Stimulated activated CD4-positive, alpha-beta T cell treated with anti-CD3 and anti-CD28 coated beads, Interleukin-12 subunit alpha, Interleukin-12 subunit beta, amount 100 ng/mL, for 4 hours (primary cell): ENCODE measurements around the gene CAV1.

Experiments
- DNase-seq: peaks from one replicate; pipeline ENCODE4 v3.0.0-alpha.2; 2020

CAV1 gene

DNA sequence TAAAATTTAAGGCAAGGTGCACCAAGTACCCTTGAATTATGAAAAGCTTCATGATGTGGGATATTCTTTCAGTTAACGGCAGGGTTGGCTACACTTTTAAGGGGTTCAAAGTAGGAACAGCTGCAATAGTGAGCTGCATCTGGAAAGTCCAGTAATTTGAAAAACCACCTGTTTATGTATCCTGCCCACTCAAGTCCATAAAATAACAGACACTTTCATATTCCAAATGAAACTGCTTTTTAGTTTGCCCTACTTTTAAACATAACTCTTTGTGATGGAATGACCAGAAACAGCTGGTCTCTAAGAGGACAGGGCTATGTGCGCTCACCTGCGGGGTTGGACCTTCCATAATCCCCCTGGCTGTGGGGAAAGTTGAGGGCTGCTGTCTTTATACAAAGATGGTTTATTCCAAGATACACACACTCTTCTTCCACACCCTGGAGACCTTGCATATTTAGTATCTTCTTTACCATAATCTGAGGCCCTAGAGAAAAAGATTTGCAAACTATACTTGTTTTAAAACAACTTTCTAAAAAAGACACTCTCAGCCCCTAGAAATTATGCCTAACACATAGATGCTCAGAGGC is 7.4 kb downstream of the CAV1 start:
- no peak for DNase-seq

DNA sequence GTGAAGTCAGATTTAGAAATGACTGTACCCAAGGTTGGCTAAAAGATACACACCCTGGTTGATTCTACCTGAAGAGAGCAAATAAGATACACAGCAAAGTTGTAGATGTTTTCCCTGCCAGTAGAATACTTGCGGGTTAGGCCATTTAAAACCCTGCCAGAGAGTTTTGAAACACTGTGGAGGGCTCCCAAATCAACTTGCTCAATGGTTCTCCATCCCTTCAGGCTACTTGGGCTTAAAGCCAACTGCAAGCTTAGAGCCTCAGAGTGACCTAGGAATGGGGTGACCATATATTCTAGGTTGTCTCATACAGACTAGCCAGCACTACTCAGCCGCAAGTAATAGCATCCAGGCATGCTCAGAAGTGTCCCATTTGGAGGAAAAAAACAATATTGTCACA is 10.0 kb downstream of the CAV1 start:
- DNase-seq, result no peak

DNA sequence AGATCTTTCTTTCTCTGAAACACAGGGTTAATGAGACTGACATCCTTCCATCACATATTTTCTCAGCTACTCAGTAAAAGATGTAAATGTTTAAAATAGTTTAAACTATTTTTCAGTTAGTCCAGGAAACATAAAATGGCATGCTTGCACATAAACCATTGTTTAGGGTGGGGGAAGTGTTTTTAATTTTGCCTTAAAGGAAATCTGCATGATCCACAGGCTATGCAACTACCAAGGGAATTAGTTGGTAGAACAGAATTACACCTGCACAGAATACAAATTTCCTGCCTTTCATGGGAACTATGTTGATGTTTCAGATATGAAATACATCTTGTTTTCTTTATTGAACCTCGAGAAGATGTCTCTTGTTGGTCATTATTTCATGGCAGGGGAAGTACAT is 10.6 kb downstream of the CAV1 start:
- no peak for DNase-seq

DNA sequence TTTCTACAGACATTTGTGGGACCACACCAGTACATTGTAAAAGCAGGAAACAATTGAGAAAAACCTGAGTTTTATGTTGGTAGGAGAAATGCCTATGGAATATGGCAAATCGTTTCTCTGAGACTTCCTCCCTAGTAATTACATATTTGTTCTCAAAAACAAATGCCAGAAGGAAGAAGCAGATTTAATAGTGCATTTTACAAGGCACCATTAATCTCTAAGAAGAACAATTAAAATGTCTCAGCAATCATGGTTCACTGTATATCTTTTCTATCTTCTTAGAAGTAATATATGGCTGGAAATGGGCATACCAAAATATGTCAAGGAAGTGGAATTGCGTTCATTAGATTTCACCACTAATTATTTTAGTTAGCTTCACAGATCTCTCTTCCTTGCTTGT is 13.3 kb downstream of the CAV1 start:
- no peak for DNase-seq

DNA sequence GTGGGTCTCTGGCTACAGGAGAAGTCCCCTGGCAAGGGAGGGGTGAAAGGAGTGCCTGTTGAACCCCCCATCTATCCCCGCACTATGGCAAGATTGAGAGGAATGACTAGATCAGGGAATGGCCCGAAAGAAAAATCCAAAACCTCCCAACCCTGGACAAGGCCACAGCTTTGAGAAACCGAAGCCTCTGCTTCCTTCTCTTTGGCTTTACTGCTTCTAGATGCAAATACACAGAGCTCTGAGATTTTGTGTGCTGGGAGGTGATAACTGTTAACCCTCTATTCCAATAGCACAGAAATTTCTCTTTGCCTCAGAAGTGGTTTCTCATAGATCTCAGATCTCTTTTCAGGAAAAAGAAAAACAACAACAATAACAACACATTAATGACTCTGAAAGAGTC is 15.0 kb downstream of the CAV1 start:
- no peak for DNase-seq

DNA sequence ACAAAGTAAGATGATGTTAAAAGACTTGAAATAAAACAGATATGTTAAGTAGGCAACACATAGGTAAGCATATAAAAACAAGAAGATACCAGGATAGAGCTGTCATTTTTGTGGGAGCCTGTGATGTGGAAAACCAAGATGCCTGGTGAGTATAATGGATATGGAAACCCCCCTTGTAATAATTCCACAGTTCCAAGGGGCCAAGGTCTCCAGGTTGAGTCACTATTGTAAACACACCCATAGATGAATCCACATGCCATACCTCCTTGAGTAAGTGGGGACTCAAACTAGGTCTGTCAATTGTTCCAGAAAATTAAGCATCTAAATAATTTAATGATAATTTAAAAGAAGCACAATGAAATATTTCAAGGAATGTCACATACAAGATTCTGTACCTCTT is 15.9 kb downstream of the CAV1 start:
- no peak for DNase-seq

DNA sequence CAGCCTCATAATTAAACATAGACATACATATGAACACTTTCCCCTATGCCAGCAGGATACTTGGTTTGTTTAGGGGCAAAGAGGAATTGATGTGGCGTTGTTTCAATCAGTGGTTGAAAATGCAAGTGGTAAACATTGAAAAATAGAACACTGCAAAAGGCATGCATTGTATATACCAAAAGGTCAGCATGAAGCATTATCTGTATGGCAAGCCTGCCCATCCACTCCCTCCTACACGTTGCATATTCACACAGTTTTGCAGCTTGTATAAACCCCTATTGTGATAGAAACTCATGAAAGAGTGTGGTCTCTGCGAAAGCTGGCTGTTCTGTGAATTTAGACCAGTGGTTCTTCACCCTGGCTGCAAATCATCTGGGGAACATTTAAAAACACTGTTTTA is 17.1 kb downstream of the CAV1 start:
- DNase-seq, result no peak

DNA sequence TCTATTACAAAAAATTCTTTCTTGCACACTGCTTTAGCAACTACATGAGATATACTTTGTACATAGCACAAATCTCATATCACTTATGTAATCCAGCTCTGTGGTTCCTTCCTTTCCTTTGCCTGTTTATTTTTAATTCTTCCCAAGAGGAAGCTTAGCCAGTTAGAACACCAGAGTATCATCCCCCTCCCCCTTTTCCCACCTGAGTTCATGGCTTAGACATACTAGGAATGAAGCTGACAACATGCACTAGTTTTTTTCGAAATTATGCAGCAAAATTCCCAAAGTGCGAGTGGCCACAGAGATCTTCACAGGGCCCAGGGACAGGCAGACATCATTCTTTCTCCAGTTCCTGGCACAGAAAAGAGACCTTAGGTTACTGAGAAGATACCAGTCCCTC is 17.8 kb downstream of the CAV1 start:
- no peak for DNase-seq

DNA sequence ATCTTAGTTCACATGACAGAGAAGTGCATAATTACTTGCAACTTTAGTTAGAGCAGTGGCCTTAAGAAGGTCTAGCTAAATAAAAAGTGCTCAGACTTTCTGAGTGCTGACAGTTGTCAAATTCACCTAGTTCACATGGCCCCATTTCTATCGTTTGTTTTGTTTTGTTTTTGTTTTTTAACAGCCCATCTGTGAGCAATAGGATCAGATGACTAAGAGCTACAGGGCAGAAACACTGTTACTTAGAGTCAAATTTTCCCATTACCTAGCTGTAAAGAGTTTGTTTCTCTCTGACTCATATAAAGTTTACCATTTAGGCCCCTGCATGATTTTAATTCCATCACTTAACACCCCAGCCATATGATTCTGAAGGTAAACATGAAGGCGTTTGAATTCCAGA is 18.8 kb downstream of the CAV1 start:
- no peak for DNase-seq

DNA sequence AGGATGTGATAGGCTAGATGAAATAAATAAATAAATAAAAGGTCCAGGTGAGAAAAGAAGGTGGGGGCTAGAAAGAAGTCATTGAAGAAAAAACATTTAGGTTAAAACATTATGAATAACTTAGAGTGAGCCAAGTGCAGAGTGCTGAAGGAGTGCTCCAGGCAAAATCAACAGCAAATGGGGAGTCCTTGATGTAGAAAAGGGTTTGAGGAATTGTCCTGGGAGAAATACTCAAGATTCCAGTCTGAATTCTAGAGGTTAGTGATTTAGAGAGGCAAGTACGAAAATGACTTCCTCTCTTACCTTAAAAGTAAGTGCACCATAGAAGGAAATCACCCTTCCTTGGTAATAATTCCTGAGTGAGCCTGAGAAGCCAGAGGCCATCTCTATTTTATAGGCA is 19.7 kb downstream of the CAV1 start:
- DNase-seq, result no peak

DNA sequence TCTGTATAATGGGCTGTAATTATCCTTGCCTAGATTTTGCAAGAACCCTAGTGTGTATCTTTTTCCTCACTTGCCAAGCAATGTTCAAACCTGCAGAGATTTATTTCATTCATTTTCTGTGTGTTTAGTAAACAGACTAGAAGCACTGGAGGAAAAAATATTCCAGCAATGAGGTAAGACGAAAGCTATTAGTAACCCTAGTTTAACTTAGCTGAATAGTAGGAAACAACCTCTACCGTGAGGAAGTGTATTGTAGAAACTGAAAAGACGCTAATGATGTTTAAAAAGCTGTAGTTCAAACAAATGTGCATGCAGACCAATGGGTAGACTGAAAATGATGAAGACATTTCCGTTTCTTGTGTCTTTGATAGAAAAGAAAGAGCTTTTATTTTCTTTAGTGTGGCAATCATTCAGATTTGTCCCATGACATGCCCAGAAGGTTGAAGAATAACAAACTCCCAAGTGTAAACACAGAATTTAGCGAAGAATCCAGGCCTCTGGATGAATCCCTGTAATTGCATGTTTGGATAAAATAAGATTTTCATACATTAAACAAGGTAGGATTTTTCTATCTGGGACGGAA is 20.7 kb downstream of the CAV1 start:
- DNase-seq, result no peak

DNA sequence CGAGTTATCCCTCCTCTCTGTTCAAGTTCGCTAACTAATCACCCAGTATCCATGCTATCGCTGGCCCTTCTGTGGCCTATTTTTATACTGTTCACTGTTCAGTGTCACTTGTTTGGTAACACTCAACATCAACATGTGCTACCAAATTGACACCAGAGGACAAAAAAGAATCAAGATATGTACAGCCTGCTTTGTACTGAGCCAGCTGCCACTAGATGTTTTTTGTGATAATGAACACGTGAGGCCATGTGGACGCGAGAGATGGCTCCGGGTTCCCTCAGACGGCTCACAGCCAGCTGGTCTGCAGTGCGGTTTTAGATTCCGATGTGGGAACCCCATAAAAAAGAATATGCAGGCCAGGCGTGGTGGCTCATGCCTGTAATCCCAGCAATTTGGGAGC is 21.2 kb downstream of the CAV1 start:
- DNase-seq, result no peak

DNA sequence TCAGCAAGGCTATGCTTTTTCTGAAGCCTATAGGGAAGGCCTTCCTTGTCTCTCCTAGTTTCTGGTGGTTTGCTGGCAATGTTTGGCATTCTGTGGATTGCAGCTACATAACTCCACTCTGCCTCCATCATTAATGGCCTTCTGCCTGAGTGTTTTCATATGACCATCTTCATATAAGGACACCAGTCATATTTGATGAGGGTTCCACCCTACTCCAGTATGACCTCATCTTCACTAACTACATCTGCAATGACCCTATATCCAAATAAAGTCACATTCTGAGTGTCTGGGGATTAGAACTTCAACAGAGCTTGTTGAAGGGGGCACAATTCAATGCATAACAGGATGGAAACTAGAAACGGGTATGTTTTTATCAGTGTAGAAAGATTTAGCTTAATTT is 22.1 kb downstream of the CAV1 start:
- DNase-seq, result no peak

DNA sequence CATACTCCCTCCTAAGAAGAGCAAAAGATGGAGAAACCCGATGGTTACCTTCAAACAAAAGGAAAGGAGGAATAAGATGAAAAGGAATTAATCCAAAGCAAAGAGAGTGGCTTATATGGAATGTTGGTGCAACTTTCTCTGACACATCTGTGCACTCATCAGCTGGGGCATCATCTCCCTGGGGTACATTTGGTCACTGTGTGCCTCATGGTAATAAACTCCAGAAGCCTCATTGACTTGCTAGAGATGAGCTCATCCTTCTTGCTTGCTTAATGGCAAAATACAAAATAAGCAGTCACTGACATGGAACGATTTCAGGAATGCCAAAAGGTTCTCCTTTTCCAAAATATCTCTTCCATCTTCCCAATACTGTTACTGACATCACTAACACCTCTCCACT is 22.5 kb downstream of the CAV1 start:
- no peak for DNase-seq

DNA sequence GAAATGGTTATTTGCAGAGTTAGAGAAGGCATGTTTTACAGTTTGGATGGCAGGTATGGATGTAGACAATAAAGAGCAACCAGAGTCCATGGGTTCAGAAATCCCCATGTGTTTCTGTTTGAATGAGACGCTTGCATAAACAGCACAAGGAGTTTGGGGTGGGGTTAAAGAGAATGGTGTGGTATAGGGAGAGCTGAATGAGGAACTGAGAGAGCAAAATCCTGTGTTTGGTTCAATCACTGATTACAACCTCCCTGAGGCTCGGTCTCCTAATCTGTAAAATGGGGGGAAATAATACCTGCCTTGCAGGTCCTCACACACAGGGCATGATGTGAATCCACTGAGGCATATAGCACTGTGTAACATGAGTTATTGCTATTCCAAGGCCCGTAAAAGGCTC is 23.7 kb downstream of the CAV1 start:
- no peak for DNase-seq

DNA sequence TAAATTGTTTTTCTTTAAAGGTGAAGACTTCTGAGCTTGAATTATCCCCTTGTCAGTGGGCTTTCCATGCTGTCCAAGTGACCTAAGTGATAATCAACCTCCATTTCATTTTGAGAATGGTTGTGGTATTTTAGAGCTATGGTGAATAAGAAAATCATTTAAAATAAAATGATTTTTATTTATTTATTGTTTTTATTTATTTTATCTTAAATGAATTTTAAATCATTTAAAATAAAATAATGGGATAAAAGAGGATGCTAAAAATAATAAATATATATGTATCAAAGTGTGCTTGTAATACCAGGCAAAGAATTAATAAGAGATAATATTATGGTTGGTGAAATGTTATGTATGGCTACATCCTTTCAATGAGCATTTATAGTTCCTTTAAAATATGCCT is 24.5 kb downstream of the CAV1 start:
- no peak for DNase-seq

DNA sequence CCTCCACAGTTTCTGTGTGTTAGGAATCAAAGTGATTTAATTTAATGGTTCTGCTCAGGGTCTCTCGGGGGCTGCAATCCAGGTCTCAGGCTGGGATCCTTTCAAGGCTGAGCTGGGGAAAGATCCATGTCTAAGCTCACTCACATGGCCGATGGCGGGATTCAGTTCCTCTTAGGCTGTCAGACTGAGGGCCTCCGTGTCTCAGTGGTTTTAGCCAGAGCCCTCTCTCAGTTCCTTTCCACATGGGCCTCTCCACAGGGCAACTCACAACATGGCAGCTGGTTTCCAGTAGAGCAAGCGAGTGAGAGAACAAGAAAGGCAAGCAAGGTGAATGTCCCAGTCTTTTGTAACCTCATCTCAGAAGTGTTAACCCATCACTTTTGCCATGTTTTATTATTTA is 26.9 kb downstream of the CAV1 start:
- DNase-seq, result no peak

DNA sequence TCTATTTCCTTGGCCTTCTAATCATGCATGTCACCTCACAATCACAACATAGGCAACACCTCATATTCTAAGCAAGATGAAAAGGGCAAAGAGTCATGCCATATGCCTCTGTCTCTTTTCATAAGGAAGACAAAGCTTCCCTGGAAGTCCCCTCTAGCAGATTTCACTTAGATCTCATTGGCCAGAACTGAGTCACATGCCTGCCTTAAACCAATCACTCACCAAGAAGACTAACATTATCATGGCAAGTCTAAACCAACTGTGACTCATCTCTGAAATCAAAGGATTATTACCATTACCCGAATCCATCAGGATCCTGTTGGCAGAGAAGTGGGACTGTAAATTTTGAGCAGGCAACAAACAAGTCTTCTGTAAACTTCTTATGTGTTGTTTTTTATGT is 27.8 kb downstream of the CAV1 start:
- no peak for DNase-seq

DNA sequence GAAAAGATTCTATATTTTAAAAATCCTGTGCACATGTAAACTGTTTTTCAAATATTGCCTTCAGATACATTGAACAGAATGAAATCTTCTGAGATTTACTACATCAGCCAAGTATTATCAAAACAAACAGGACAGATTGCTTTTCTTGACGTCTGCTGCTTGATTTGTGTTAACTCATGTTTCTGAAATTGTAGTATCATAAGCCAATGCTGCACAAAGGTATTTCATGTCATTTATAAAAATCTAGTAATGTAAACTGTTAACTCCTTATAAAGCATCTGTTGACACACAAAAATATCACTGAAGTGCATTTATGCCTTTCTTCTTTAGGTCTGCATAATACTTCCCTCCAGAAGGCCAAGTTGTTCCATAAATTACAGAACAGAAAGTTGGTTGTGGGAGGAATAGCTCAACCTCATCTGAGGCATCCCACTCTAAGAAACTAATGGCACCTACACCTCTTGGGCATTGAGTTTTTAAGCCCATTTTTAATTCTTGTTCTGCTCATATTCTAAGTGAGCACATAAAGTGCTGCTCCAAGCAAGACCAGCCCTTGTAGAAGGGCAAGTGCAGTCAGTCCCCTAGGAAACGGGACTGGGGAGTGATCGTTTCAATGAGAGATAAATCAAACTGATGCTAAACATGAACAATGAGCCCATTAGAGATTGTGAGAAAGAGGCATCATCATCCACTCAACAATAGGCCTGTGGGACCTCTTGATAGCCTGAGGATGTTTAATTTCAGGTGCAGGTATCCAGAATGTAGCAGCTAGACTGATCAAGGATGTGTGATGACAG is 28.5 kb downstream of the CAV1 start:
- DNase-seq, result no peak

DNA sequence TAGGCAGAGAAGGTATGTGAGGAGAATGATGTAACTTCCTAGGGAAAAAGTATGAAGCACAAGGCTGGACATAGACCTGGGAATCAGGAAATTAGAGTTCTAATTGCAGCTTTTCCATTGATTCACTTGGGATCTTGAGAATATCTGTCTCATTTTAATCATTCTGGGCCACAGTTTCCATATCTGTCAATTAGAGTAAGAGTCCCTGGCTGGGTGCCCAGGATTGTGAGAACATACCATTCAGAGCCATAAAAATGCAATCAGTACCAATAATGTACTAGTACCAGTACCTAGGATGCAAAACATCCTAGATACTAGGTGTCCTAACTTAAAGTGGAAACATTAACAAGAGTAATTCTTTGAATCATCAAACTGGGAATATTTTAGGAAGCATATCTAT is 29.6 kb downstream of the CAV1 start:
- DNase-seq, result no peak

DNA sequence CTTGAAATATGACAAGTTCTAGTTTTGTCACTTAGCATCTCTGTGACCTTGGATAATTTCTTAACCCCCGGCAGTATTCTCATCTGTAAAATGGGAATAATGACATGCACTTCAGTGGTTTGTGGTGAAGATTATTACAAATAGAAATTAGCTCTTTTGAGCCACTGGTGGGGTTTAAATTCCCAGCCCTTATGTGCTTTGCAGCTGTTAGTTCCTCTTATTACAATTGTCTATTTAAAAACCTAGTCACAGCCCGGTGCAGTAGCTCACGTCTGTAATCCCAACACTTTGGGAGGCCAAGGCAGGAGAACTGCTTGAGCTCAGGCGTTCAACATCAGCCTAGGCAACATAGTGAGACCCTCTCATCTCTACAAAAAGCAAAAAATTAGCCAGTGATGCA is 30.1 kb downstream of the CAV1 start:
- no peak for DNase-seq

DNA sequence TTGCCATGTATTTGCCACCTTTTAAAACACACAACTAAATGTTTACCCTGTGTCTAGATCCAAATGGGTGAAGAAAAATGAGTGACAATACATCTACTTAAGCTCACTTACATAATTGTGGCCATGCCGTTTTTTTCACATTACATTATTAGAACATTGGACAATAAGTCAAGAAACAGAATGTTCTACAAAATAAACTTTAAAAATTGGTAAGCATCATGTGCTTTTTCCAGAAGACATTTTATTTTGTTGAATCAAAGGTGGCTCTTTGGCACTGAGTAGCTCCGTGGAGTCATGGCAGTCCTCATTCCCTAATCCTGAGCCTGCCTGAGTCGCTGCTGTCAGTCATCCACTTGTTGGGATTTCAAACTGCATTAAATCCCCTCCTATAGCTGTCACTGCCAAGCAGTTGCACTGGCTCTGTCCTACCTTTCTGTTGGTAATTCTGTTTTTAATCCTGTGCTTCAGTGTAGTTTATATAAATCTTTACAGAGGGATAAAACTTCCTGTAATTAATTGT is 32.3 kb downstream of the CAV1 start:
- no peak for DNase-seq

DNA sequence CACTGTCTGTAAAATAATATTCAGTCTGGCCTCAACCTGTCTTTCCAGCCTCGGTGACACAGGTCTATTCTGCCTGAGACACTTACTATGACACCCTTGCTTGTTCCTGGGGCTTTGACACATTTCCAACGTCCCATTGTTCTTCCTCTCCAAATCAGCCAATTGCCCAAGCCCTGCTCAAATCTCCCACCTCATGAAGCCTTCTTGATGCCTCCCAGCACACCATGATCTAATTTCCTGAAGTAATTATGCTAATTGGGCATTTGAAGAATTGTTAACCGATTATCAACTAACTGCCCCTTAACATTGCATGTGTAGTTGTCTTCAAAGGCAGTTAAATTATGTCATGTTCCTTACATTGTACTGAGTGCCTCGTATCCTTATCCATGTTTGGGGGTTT is 33.1 kb downstream of the CAV1 start:
- DNase-seq, result no peak
